NCI-H774 (cell line): ENCODE measurements around the gene SLC26A6.

Source experiments
- DNase-seq: peaks from one replicate; lab custom pipeline; 2025; lab: John Stamatoyannopoulos, UW

SLC26A6 gene, protein sequence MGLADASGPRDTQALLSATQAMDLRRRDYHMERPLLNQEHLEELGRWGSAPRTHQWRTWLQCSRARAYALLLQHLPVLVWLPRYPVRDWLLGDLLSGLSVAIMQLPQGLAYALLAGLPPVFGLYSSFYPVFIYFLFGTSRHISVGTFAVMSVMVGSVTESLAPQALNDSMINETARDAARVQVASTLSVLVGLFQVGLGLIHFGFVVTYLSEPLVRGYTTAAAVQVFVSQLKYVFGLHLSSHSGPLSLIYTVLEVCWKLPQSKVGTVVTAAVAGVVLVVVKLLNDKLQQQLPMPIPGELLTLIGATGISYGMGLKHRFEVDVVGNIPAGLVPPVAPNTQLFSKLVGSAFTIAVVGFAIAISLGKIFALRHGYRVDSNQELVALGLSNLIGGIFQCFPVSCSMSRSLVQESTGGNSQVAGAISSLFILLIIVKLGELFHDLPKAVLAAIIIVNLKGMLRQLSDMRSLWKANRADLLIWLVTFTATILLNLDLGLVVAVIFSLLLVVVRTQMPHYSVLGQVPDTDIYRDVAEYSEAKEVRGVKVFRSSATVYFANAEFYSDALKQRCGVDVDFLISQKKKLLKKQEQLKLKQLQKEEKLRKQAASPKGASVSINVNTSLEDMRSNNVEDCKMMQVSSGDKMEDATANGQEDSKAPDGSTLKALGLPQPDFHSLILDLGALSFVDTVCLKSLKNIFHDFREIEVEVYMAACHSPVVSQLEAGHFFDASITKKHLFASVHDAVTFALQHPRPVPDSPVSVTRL

DNA sequence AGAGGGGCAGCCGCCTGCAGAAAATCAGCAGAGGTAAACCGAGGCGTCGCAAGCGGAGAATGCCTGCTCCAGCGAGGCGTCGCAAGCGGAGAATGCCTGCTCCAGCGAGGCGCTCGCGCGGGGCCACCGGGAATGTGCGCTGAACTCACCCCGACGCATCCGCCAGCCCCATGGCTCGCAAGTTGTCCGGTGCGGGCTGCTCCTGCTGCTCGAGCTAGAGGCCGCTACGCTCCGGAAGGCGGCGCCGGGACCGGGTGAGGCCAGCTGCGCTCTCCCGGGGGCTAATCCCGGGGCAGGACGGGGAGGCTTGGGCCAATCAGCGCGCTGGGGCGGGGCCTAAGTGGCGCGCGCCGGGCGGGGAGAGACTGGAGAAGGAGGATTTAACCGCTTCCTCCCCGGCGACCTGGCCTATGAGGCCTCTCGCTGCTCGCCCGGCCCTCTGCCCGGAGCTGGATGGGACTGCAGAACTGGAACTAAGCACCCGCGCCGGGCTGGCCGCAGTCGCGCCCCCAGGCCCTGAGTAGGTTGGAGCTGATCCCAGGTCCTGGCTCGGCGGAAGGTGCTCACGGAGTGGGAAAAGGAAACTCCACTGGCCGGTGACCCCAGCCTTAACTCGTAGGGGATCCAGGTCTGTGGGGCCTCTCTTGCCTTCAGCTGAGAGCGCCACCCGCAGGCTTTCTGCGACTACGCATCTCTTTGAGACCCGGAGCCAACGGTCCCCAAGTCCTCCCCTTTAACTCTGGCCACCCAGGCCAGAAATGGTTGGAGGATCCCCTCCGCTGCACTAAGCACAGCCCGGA is at the start of gene SLC26A6:
Gene SLC26A6 (minus strand): TSS at position 240 of the 800 bp plus-strand sequence. CDS start 68 bp downstream, at position 172.
- DNase-seq: peak; percentile 78

DNA sequence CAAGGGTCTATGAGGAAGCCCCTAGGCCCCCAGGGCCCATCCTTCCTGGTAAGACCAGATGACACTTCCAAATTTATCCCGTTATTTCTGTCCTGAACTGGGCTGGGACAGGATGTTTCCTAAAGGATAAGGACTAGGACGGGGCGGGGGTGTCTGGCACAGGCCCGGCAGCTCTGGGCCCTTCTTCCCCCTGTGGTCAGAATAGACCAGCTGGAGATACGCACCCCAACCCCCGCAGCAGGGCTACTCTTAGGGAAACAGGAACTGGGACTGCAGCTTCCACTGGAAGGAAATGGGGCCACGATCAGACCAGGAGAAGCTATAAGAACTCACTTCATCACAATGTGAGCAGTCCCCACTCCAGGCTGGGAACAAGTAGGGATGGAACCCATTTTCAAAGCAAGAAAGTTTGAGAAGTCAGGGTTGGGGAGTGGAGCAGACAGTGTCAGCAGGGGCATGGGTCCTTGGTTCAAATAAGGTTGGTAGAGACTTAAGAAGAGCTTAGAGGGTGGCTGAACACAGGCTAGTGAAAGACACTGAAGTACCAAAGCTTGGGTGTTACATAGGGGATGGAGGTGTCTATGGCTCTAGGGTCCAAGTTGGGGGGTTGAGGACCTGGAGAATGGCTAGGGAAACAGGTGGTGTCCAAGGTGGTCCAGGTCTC is 49.4 kb upstream of the SLC26A6 start:
- no peak for DNase-seq

DNA sequence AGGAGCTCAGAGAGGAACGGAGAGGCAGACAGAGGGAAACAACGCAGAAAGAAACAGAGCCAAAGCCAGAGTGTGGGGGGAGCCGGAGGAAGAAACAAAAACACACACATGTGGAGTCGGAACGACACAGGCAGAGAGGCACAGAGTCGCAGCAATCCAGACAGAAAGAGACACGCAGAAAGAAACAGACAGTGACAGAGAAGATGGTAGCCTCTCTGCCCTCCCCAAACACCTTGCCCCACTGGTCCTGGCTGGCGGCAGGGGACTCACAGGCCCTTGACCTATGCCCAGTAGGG is 48.7 kb upstream of the SLC26A6 start:
- no peak for DNase-seq

DNA sequence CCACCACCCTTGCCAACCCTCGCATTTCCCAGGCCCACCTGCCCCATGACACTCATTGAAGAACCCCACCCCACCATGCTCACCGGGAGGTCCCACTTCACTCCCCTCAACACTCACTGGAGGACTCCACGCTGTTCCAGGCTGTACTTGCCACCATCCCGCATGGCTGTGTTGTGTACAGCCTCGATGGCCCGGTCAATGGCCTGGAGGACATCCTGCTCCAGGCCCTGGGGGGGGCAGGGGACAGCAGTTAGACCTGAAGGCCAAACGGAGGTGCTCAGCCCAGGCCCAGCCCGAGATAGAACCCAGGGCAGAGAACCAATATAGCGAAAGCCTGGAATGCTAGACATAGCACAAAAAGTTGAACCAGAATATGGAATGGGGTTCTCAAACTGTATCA is 47.5 kb upstream of the SLC26A6 start:
- DNase-seq: no peak

DNA sequence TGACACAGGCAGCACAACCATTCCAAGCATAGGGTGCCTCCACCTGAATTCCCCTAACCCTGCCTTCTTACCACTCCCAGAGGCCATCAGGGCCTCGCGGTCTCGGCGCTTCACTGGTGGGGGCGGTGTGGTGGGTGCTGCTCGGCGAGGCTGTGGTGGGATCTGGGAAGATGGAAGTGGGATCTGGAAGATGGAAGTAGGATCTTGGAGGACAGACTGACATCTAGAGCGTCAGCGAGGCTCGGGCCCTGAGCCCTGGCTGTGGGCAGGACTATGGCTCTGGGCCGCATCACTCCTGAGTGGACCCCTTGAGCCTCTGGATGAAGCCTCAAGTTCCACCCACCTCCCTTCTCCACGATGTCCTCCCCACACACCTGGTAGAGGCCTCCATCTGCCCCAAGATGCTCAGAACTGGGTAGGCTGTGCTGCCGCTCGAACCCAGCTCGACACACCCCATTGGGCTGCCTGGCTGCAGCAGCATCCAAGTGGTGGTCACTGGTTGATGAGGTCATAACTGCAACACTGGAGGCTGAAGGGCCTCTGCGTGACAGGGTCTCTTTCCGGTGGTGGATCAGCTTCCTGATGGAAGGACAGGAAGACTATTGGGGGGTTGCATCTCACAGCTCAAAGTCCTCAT is 46.8 kb upstream of the SLC26A6 start:
- DNase-seq: no peak

DNA sequence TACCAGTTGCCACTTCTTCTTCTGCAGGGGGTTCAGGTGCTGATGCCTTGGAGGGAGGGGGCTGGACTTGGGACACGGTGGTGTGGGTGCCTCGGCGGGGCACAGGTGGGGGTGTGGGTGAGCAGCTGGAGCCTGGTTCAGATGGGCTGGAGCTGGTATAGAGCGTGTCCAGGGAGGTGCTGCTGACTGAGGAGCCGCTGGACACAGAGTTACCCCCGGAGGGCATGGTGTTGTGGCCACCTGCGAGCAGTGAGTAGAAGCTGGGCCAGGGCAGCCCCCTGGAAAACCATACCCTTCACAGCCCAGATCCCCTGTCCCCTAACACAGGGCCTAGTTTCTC is 46.2 kb upstream of the SLC26A6 start:
- no peak for DNase-seq

DNA sequence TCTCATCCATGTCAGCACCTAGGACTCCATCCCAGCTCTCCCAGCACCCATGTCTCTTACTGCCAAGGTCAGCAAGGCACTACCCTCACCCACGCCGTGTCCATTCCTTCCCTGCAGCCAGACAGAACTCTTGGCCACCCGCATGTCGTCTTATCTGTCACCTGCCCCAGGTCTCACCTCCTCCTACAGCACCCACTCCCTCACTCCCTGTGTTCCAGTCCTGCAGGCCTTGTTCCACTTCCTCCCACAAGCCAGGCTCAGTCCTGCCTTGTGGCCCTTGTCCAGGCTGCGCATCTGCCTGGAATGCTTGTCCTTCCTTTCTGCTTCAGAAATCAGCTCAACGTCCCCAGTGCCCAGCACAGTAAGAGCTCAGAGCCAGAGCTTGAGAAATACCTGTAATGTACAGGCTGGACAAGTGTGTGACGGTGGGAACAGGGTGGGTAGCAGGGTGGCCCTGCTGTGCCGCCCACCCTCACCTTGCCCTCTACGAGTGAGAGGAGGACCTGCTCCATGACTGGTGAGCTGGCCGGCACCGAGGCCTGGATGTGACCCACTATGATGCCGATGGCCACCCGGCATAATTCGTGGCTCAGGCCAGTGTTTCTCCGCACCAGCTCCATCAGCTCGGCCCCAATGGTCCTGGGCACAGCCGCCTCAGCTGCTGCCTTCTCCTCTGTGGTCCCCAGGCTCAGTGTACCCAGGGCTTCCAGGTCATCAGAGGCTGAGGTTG is 45.7 kb upstream of the SLC26A6 start:
- DNase-seq: no peak

DNA sequence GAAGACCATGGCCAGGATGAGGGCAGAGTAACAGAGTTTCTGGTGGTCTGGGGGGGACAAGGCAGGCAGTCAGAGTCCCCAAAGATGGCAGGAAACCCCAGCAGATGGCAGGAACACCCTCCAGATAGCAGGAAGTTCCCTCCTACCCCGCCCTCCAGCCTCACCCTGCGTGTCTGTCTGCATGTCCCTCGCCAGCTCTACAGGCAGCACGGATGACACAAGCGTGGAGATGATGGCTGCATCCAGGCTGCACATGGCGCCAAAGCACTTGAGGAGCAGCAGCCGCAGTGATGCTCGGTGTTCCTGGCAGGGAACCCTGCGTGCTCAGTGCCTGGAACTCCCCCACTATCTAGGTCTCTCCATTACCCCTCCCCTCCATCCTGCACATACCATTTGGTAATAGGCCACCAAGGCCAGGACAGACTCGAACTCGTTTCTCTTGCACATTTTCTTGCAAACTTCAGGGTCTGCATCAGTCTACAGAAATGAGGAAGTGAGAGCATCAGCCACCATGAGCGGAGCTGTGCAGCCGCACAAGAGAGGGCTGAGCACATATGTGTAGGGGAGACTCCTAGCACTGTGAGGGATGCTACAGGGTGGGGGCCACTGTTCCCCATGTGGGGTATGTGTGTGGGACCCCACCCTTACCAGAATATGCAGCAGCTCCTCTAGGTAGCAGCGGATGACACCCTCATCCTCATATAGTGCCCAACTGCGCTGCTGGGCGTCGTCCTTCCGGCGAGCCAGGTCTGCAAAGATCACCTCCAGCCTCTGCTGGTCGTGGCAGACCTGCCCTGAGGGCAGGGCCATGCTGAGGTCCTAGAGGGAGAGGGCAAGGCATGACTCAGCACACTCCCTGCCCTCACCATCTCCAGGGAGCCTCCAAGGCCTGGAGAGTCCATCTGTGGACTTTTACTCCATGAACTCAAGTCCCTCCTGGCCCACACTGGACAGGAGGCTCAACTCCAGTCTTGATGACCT is 44.4 kb upstream of the SLC26A6 start:
- DNase-seq: no peak

DNA sequence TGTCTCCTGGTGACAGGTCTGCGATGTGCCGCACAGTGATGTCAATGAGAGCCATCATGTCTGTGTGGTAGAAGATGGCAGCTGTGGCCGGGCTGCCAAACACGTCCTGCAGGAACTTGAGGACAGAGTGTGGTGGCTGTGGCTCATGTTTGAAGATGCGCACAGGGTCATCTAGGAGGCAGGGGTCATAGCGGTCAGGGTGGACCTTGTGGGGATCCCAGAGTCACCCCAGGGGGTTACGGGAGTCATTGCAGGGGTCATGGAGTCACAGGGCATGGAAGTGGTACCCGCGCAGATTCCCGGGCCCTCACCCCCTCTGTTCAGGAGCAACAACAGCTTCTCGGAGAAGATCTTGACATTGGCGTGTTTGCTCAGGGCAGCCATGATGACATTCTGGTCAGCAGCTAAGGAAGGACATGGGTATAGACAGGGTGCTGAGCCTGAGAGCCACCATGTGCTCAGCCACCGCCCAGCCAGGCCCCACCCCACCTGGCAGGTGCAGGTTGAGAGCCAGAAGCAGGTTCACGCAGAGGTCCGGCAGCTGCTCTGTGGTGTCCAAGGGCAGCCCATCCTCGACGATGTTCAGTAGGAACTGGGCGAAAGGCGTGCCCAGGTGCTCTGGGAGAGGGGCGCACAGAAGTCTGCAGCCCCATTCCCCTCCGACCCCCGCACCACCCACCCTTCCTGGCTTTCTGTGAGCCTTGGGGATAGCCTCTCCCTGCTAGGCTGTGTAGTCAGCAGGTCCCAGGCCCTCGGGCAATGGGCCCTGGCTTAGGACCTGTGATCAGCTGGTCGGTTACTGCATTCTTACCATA is 43.5 kb upstream of the SLC26A6 start:
- DNase-seq: no peak

DNA sequence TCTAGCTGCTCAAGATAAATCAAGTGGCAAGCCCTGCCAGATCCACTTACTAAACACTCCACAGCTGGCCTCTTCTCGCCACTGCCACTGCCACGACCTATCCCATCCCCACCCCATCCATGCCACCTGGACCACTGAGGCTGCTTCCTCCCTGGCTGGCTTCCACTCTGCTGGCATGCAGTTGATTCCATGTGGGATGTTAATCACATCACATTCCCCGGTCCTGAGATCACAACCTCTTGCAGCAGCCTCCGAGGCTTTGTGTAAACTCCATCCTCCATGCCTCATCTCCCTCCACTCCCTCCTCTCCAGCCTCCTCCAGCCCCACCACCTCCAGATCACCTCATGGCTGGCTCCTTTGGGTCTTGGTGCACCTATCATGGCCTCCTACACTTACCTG is 42.8 kb upstream of the SLC26A6 start:
- no peak for DNase-seq

DNA sequence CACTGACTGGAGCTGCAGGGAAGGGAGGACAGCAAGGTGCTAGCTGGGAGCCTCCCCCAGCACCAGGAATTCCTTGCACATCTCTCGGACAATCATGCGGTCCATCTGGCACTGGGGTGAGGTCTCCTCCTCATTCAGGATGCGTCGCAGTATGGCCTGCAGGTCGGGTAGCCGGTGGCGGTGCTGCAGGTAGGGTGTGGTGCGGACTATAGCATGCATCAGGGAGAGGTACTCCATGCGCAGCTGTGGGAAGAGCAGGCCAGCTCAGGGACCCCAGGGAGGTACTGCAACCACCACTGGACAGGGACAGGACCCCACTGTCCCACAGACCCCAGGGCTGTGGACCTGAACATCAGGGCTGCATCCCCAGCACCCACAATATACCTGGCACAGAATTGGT is 39.2 kb upstream of the SLC26A6 start:
- no peak for DNase-seq

DNA sequence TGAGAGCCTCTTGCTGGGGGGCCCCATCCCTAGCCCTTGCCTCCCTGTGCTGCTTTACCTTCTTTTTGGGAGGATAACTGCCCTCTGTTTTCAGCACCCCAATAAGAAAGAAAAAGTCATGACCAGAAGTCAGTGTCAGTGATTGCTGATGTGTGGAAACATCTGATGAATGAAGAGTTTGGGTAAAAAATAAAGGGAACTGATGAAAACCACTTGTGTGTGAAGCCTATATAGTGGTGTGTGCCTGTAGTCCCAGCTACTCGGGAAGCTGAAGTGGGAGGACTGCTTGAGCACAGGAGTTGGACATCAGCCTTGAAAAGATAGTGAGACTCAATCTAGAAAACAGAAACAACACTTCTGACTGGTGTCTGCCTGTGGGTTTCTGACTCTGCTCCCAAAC is 37.3 kb upstream of the SLC26A6 start:
- DNase-seq: no peak

DNA sequence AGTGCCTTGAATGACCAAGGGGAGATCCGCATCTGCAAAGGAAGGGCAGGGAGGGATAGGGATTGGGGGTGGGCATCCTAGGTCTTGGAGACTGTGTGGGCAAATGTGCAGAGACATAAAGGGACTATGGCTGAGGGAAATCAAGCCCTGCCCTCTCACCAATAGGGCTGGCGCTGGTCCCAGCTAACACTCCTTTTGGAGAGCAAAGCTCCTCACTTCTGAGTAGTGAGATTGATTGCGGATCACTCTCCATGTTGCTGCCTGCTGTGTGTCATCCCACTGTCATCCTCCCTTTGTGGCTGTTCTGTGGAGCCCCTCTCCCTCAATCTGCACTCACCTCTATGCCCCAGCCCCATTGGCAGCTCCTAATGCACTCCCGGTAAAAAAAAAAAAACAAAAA is 29.7 kb upstream of the SLC26A6 start:
- no peak for DNase-seq

DNA sequence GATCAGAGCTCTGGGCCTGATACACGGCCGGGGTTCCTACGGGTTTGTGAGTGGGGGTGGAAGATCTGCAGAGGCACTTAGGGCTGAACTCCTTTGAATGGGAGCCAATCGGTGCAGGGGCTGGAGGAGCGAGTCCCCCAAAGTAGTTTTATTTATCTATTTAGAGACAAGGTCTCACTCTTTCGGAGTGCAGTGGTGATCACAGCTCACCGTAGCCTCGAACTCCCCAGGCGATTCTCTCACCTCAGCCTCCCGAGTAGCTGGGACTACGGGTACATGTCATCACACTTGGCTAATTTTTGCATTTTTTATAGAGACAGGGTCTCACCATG is 29.0 kb upstream of the SLC26A6 start:
- no peak for DNase-seq

DNA sequence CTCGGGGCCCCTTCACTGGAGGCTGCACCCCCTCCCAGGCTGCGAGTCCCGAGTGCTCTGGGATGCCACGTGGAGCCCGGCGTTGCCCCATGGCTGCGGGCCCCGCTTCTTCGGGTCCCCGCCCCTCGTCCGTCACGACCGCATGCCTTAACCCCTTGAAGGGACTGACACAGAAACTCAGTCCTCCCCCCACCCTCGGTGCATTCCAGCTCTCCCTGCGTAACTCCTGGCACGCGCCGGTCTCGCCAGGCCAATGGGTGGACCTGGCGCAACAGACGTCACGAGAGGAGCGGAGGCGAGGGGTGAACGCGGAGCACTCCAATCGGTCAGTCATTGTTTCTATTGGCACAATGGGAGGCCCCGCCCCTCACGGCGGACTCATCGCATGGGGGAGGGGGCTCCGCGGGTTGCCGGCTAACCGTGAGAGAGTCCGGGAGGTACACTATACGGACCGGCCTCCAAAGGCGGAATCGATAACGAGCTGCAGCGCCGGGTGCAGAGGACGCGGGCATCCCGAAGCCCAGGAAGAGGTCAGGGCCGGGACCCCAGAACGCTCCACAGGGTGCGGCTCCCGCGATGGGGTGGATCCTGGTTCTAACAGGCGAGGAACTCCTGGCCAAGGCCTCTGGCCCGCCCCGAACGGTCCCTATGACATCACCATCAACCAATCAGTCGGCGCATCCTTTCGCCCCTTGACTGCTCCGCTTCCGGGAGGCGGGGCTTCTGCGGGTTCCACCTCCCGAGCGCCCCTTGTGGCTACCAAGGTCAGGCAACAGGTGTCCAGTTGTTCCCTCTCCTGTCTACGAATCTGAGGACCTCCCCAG is 28.4 kb upstream of the SLC26A6 start:
- DNase-seq: peak; percentile 89

DNA sequence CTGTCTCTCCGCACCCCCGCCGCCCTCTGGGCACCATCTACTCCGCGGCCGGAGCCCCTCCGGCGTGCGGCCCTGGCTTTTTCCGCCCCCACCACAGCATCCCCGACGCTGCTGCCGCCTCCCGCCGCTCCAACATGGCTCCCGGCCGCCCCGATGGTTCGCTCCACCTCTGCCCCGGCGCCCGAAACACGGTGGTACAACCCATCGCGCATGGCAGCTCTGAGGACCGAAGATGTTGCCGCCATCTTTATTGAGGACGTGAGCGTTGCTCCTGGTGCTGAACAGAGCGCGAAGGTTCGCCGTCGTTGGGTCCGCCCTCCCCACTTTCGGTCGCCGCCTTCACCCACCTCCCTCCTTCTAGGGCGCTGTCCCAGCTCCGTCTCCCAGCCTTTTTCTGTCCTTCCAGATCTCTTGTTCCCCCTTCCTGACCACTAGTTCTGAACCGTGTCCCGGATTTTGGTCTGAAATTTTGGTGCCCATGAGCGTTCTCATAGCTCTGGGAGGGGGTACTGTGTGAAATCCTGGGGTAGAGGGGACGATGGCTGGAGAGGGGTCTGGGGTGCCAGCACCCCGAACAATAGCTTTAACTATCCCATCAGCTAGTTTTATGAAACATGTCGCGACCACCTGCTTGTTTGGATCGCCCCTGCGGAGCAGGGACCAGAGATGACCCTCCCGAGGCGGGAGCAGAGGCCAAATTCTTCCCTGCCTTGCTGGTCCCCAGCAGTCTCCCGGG is 27.7 kb upstream of the SLC26A6 start, which contains the start of gene CELSR3:
Gene CELSR3 (minus strand): TSS at position 134 of the 736 bp plus-strand sequence. CDS start 252 bp downstream, outside the sequence.
- DNase-seq: peak; percentile 70

DNA sequence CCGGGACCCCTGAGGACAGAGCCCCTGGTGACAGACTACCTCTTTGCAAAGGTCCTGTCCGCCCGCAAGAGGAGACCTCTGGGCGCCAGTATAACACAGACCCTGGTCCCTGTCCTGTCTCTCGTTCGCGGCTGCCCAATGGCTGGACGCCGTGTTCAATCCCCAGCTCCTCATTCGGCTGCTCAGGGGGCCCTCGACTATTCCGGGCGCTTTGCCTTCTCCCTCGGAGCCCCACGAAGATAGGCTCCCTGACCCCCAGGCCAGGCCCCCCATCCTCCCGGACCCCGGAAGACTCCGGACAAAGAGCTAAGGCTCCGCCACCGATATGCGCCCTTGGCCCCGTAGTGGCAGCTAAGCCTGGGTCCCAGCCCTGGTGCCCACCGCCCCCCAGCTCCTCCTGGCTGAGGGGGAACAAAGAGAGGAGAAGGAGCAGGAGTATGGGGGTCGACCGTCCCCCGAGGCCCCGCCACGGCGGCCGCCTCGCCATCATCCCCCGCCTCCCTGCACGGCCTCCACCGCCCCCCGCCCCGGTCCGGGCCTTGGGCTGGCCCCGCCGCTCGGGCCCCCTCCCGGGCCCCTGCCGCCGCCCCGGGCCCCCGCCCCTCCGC is 27.0 kb upstream of the SLC26A6 start:
- DNase-seq: no peak
